OCI-LY3 (cell line): ENCODE results near the gene FRMD4A.

Experiments
- H2AFZ ChIP-seq: fragments of 200-600, 300-600 bp; shearing (Covaris generic); 2 replicates; pipeline ENCODE4 v1.6.0; 2014; ENCODE audit warnings: antibody characterized with exemption, low read depth, low read length
- H3K27ac ChIP-seq: fragments of 200-600, 300-600 bp; sonication (generic); 2 replicates; pipeline ENCODE4 v1.5.1; 2014; ENCODE audit warnings: mild to moderate bottlenecking, low read length, moderate library complexity, mixed read lengths
- H3K27me3 ChIP-seq: fragments of 200-600, 300-600 bp; sonication (generic); 2 replicates; pipeline ENCODE4 v1.6.1; 2014; ENCODE audit warnings: low read depth, low read length, mixed read lengths
- H3K36me3 ChIP-seq: fragments of 200-600, 300-600 bp; sonication (generic); replicated peaks from 2 replicates; pipeline ENCODE3; 2014; ENCODE audit warnings: low read depth, low read length, mixed read lengths
- H3K4me1 ChIP-seq: fragments of 300-600, 200-600 bp; sonication (generic); 2 replicates; pipeline ENCODE4 v1.6.1; 2014; ENCODE audit warnings: low read length, mixed read lengths
- H3K4me2 ChIP-seq: fragments of 200-600, 300-600 bp; sonication (generic); 2 replicates; pipeline ENCODE4 v1.6.1; 2014; ENCODE audit warnings: low read length, mixed read lengths
- H3K4me3 ChIP-seq: fragments of 300-600, 200-600 bp; sonication (generic); 2 replicates; pipeline ENCODE4 v1.5.1; 2014; ENCODE audit warnings: antibody characterized with exemption, mild to moderate bottlenecking, low read length, moderate library complexity
- H3K79me2 ChIP-seq: fragments of 300-600, 200-600 bp; shearing (Covaris generic); 2 replicates; pipeline ENCODE4 v1.6.1; 2014; ENCODE audit warnings: mild to moderate bottlenecking, low read length, mixed read lengths
- H3K9ac ChIP-seq: fragments of 300-600, 200-600 bp; shearing (Covaris generic); 2 replicates; pipeline ENCODE4 v1.6.0; 2014; ENCODE audit warnings: mild to moderate bottlenecking, low read length, moderate library complexity
- H3K9me3 ChIP-seq: fragments of 200-600, 300-600 bp; shearing (Covaris generic); 2 replicates; pipeline ENCODE4 v1.6.1; 2014; ENCODE audit warnings: low read length, mixed read lengths; ENCODE audit not compliant: insufficient read depth
- H4K20me1 ChIP-seq: fragments of 200-600, 300-600 bp; sonication (generic); 2 replicates; pipeline ENCODE4 v1.6.1; 2016; ENCODE audit warnings: low read length, mixed read lengths; ENCODE audit not compliant: insufficient read depth
- CTCF ChIP-seq: fragments of 200-600, 300-600 bp; sonication (generic); IDR thresholded peaks from 2 replicates; pipeline ENCODE4 v1.5.1; 2014; ENCODE audit warnings: antibody characterized with exemption, low read length, low read depth
- EZH2phosphoT487 ChIP-seq: fragments of 200-600 bp; shearing (Covaris generic); IDR thresholded peaks from 2 replicates; pipeline ENCODE4 v1.6.1; 2018; ENCODE audit warnings: antibody characterized with exemption, mixed run types, low read depth

FRMD4A gene

DNA sequence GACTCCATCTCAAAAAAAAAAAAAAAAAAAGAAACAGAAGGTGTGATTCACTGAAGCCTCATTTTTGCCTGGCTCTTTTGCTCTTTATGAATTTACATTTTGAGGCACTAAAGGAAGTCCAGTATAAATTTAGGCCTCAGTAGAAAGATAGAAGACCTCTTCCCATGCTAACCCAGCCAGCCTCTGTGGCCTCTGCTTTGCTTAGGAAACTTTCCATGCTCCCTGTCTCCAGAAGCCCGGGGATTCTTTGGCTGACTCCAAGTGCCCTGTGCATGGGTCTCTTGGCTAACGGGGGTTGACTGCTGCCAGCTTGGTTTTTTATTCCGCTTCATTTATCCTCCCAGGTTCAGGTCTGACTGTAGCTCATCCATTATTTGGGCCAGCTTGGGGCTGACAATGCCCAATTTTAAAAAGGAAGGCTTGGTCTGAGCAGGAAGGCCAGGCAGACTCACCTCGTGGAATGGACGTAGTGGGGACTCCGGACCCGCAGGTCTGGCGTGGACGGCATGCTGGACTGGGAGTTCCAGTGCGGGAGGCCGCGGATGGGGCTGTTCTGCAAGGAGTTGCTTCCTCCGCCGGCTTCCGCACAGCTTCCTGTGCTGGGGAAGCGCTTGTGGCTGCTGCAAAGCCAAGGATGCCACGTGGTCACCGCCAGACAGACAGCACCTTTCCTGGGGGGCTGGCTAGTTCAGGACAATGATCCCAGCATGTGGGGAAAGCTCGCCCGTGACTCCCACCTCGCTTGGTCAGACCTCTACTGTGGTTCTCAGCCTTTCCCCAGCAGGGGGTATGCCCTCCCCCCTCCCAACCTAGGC is 671.6 kb downstream of the FRMD4A start:
- TF ChIP-seq CTCF (no peak), EZH2phosphoT487 (no peak)
- Histone ChIP-seq H3K79me2 (no peaks in the 10 kb centered on the region), H3K27ac (no peak overlapping the region), H3K4me1 (peaks cover 6% of the 10 kb centered on the region; the same call in 1 of the 2 replicates), H3K9ac (no peak overlapping the region), H2AFZ (no peak overlapping the region), H3K9me3 (no peaks in the 10 kb centered on the region), H3K36me3 (peaks cover 49% of the 10 kb centered on the region), H3K4me3 (no peak overlapping the region), H4K20me1 (no peaks in the 10 kb centered on the region), H3K4me2 (no peak overlapping the region), H3K27me3 (no peaks in the 10 kb centered on the region)

DNA sequence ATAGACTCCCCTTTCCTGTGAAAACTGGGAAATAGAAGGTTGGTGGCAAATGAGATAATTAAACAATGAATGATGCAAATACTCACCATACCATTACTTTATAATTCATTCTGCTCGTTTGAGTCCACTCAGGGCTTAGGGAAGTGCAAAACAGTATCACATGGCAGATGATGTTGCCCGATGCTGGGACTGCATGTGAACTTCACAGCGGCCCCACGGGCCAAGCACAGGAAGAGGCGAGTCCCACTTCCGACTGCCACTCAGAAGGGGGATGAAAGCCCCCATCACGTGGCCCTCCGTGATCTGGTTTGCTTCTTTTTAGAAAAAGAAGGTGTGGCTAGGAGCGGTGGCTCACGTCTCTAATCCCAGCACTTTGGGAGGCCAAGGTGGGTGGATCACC is 672.5 kb downstream of the FRMD4A start:
- Histone ChIP-seq H3K4me3 (no peak overlapping the region), H3K36me3 (peaks cover 45% of the 10 kb centered on the region), H3K27me3 (no peaks in the 10 kb centered on the region), H4K20me1 (no peaks in the 10 kb centered on the region), H2AFZ (no peak overlapping the region), H3K79me2 (no peaks in the 10 kb centered on the region), H3K4me1 (peaks cover 6% of the 10 kb centered on the region; the same call in 1 of the 2 replicates), H3K9ac (no peak overlapping the region), H3K27ac (no peak overlapping the region), H3K4me2 (no peak overlapping the region), H3K9me3 (no peaks in the 10 kb centered on the region)
- TF ChIP-seq CTCF (no peak), EZH2phosphoT487 (no peak)

GRCh38 chr10:13657101-13657680 is 673.5 kb downstream of the FRMD4A start:
- Histone ChIP-seq H4K20me1 (no peaks in the 10 kb centered on the region), H3K4me1 (peaks cover 6% of the 10 kb centered on the region; the same call in 1 of the 2 replicates), H3K9me3 (no peaks in the 10 kb centered on the region), H3K9ac (no peak overlapping the region), H2AFZ (no peak overlapping the region), H3K4me2 (no peak overlapping the region), H3K27ac (no peak overlapping the region), H3K4me3 (no peak overlapping the region), H3K36me3 (peaks cover 45% of the 10 kb centered on the region), H3K79me2 (no peaks in the 10 kb centered on the region), H3K27me3 (no peaks in the 10 kb centered on the region)
- TF ChIP-seq CTCF (no peak), EZH2phosphoT487 (no peak)

DNA sequence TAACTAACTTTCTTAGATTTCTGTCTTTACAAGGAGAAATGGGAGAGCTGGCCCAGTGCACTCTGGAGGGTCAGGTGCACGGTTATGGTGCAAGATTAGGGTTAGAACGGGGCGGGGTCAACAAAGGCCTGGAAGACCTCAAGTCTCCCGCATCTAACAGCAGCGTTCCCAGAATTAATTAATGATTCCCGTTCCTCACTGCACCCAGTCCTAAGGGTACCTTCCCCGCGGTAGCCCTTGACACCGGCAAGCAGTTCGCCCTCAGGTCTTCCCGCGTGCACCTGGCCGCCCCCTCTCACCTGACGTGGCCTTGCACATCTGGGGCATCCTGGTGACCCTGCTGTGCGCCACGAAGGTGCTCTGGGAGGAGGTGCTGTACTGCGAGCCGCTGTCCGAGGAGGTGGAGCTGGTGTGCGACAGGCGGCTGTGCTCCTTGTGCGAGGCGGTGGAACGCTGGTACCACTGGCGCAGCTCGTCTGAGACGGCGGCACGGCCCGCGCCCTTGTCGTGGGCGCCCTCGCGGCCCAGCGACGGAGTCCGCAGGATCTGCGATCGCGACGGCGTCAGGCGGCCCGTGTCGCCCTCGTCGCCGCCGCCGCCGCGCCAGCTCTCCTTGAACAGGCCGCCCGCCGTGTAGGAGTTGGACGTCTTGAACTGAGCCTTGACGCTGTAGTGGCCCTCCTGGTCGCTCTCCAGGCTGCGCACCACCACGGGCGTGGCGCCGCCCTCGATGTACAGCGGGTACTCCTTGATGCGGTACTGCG is 674.2 kb downstream of the FRMD4A start:
- Histone ChIP-seq H3K9ac (no peak overlapping the region), H2AFZ (no peak overlapping the region), H3K79me2 (no peaks in the 10 kb centered on the region), H4K20me1 (no peaks in the 10 kb centered on the region), H3K4me2 (no peak overlapping the region), H3K27me3 (no peaks in the 10 kb centered on the region), H3K9me3 (no peaks in the 10 kb centered on the region), H3K27ac (no peak overlapping the region), H3K4me1 (peaks cover 6% of the 10 kb centered on the region; the same call in 1 of the 2 replicates), H3K4me3 (no peak overlapping the region), H3K36me3 (peaks cover 45% of the 10 kb centered on the region)
- no peak for TF ChIP-seq CTCF
- no peak for TF ChIP-seq EZH2phosphoT487
